ENCODE data around the gene NUMBL. TPM values are rescaled to one million over a fixed set of nuclear protein-coding genes. Genes with fewer than 3 reads are reported as not detected.
A peak's percentile ranks its signal among the peaks of the same experiment; 100 is the strongest.

NUMBL gene
- total and polyA plus RNA-seq, 4 donors: 13.2 to 41.2 (median 17.1) TPM

DNA sequence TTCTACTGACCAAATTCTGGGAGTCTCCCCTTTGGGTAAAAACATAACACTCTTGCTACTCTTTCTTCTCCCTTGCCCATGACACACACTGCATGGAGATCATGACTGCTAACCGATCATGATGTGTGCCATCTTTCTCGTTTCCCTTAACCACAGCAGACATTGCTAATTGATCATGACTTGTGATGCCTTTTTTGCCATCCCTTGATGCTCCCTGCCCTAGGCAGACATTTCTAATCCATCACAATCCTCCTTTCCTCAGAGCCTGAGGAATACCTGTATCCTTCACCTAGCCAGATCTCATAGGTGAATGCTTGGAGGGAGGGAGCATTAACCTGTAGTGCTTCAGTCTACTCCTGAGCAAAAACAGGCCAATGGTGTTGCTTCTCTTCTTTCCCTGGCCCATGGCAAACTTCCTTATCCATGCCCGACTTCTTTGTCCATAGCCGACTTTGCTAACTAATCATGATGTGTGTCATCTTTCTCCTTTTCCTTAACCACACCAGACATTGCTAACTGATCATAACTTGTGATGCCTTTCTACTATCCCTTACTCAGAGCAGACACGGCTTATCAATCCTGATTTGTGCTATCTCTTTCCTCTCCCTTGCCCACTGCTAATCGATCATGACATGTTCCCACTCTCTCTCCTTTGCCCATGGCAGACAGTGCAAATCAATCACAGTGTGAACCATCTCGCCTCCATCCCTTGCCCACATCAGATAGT lies 17.7 kb downstream of the NUMBL start:
- H3K9me3 ChIP-seq (ENCODE audit: control insufficient read depth in 4 of 4, insufficient read depth in 3 of 4, low read length in 3 of 4): peaks cover 0 to 5% (median 2%) of the 10 kb centered on the region in 4 donors
- no peak overlapping the region for H3K9ac ChIP-seq (ENCODE audit: insufficient read depth in 1 of 2, low read length in 2 of 2)
- DNase-seq: no peak
- H3K4me1 ChIP-seq (ENCODE audit: control insufficient read depth in 5 of 5, insufficient read depth in 5 of 5, low read length in 5 of 5): no peaks in the 10 kb centered on the region
- H3K36me3 ChIP-seq (ENCODE audit: control insufficient read depth in 4 of 4, insufficient read depth in 4 of 4, low read length in 4 of 4): peaks cover 20 to 68% (median 52%) of the 10 kb centered on the region in 4 donors
- H3K27me3 ChIP-seq (ENCODE audit: control insufficient read depth in 3 of 3, insufficient read depth in 3 of 3, low read length in 2 of 3): no peaks in the 10 kb centered on the region
- TF ChIP-seq, protein P1, sequence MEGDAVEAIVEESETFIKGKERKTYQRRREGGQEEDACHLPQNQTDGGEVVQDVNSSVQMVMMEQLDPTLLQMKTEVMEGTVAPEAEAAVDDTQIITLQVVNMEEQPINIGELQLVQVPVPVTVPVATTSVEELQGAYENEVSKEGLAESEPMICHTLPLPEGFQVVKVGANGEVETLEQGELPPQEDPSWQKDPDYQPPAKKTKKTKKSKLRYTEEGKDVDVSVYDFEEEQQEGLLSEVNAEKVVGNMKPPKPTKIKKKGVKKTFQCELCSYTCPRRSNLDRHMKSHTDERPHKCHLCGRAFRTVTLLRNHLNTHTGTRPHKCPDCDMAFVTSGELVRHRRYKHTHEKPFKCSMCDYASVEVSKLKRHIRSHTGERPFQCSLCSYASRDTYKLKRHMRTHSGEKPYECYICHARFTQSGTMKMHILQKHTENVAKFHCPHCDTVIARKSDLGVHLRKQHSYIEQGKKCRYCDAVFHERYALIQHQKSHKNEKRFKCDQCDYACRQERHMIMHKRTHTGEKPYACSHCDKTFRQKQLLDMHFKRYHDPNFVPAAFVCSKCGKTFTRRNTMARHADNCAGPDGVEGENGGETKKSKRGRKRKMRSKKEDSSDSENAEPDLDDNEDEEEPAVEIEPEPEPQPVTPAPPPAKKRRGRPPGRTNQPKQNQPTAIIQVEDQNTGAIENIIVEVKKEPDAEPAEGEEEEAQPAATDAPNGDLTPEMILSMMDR (IDR thresholded peaks at IDR 0.05; ENCODE audit: control extremely low read depth, extremely low read depth): no peak
- H3K27ac ChIP-seq (ENCODE audit: low read depth in 1 of 2, low read length in 1 of 2): no peak overlapping the region
- no peak for ATAC-seq (ENCODE audit: insufficient read depth, low FRiP score)
- WGBS, 2 donors: 96 to 99% methylated on average over 7 of the region's 7 CpGs
- no peak overlapping the region for H3K4me3 ChIP-seq

DNA sequence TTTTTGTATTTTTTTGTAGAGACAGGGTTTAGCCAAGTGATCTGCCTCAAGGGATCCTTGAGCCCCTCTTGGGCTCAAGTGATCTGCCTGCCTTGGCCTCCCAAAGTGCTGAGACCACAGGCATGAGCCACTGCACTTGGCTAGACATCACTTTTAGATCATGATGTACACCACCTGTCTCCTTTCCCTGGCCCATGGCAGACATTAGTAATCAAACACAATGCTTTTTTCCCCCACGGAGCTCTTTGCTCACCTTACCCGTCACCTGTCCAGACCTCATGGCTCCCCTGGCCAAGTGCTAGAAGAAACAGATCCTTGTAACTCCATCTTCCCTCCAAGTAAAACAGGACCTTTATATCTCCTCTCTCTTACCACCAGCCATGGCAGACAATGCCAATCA lies 18.4 kb downstream of the NUMBL start:
- Histone ChIP-seq H3K9me3 (ENCODE audit: control insufficient read depth in 4 of 4, insufficient read depth in 3 of 4, low read length in 3 of 4) (peaks cover 0 to 5% (median 2%) of the 10 kb centered on the region in 4 donors), H3K9ac (ENCODE audit: insufficient read depth in 1 of 2, low read length in 2 of 2) (no peak overlapping the region), H3K4me1 (ENCODE audit: control insufficient read depth in 5 of 5, insufficient read depth in 5 of 5, low read length in 5 of 5) (no peaks in the 10 kb centered on the region), H3K27me3 (ENCODE audit: control insufficient read depth in 3 of 3, insufficient read depth in 3 of 3, low read length in 2 of 3) (no peaks in the 10 kb centered on the region), H3K4me3 (no peak overlapping the region), H3K36me3 (ENCODE audit: control insufficient read depth in 4 of 4, insufficient read depth in 4 of 4, low read length in 4 of 4) (peaks cover 20 to 64% (median 51%) of the 10 kb centered on the region in 4 donors), H3K27ac (ENCODE audit: low read depth in 1 of 2, low read length in 1 of 2) (peak overlapping the region in 1 of 2 donors; percentile 52)
- ATAC-seq (ENCODE audit: insufficient read depth, low FRiP score) (no peak), DNase-seq (no peak)
- TF ChIP-seq, protein P1 (IDR thresholded peaks at IDR 0.05; ENCODE audit: control extremely low read depth, extremely low read depth): no peak
- WGBS, 2 donors: 88 to 97% methylated on average over 2 of the region's 2 CpGs

GRCh38 chr19:40671404-40671803 lies 19.0 kb downstream of the NUMBL start:
- no peaks in the 10 kb centered on the region for H3K27me3 ChIP-seq (ENCODE audit: control insufficient read depth in 3 of 3, insufficient read depth in 3 of 3, low read length in 2 of 3)
- ATAC-seq (ENCODE audit: insufficient read depth, low FRiP score) (no peak), DNase-seq (no peak)
- no peak overlapping the region for H3K9ac ChIP-seq (ENCODE audit: insufficient read depth in 1 of 2, low read length in 2 of 2)
- TF ChIP-seq, protein P1 (IDR thresholded peaks at IDR 0.05; ENCODE audit: control extremely low read depth, extremely low read depth): no peak
- H3K4me3 ChIP-seq: no peak overlapping the region
- H3K4me1 ChIP-seq (ENCODE audit: control insufficient read depth in 5 of 5, insufficient read depth in 5 of 5, low read length in 5 of 5): no peaks in the 10 kb centered on the region
- peaks cover 18 to 64% (median 52%) of the 10 kb centered on the region in 4 donors for H3K36me3 ChIP-seq (ENCODE audit: control insufficient read depth in 4 of 4, insufficient read depth in 4 of 4, low read length in 4 of 4)
- H3K9me3 ChIP-seq (ENCODE audit: control insufficient read depth in 4 of 4, insufficient read depth in 3 of 4, low read length in 3 of 4): peaks cover 0 to 5% (median 2%) of the 10 kb centered on the region in 4 donors
- peak overlapping the region in 1 of 2 donors; percentile 52 for H3K27ac ChIP-seq (ENCODE audit: low read depth in 1 of 2, low read length in 1 of 2)
- WGBS, 2 donors: 86 to 91% methylated on average over 9 of the region's 9 CpGs
